NCI-H2171 (cell line): ENCODE results near the gene TP53.
A peak's percentile ranks its signal among the peaks of the same experiment; 100 is the strongest.

ENCODE experiments used
- DNase-seq: peaks from one replicate; lab custom pipeline; 2025; lab: John Stamatoyannopoulos, UW

Gene TP53

GRCh38 chr17:7706631-7707354, 19.5 kb upstream of the TP53 start:
- no peak for DNase-seq

- DNase-seq, result no peak
Measured at GRCh38 chr17:7705269-7706255, 18.3 kb upstream of the TP53 start.

GRCh38 chr17:7704601-7705268, 17.4 kb upstream of the TP53 start, which contains the start of gene EFNB3:
Gene EFNB3, plus strand, starts transcription at chr17:7705202. Its CDS starts 397 bp downstream, at chr17:7705599.
- DNase-seq, result peak; percentile 75

DNA sequence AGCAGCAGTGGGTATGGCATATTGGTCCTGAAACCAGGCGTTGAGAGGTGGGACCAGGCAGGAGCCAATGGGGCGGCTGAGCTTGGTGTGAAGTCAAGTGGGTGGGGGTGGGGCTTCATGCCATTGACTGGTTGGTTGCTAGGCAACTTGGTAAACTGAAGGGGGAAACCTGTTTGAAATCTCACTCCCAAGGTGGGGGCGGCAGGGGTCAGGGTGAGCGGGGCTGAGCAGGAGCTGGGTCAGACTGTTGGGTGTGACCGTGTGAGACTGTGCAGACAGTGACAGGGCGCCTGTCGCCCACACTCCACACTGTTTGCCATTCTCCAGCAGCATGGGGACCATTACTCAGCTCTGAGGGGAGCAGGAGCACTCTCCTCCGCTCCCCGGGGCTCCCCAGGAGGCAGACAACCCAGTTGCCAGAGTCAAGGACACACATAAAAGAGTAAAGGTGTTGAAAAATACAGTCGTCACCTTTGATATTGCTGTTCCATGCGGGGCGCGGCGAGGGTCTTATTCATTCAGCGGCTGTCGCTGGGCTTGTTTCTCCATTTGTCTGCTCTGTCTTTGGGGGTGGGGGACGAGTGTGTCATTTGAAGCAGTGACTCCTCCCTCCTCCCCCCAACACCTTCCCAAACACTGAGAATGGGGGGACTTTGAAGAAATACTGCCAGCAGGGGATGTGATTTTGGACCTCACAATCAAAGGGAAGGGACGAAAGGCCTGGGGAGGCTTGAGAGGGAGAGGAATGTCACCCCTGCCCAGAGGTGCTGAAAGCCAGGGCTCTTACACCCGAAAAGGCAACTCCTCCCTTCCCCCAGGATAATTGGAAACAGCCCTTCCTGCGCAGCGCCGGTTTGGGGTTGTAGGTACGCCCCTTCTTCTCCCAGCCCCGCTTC, 16.5 kb upstream of the TP53 start:
- peak; percentile 78 for DNase-seq

DNA sequence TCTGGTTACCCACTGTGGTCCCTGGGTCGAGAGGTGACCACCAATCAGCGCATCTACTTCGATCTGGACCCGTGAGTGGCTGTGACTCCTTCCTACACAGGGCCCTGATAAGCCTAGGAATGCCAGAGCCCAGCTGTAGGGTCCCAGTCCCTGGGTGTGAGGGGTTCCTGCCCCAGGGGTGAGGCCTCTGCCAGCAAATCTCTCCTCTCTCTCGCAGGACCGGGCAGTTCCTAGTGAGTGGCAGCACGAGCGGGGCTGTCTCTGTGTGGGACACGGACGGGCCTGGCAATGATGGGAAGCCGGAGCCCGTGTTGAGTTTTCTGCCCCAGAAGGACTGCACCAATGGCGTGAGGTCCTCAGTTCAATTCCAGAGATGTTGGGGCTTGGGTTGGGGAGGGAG, 15.5 kb upstream of the TP53 start:
- no peak for DNase-seq

DNA sequence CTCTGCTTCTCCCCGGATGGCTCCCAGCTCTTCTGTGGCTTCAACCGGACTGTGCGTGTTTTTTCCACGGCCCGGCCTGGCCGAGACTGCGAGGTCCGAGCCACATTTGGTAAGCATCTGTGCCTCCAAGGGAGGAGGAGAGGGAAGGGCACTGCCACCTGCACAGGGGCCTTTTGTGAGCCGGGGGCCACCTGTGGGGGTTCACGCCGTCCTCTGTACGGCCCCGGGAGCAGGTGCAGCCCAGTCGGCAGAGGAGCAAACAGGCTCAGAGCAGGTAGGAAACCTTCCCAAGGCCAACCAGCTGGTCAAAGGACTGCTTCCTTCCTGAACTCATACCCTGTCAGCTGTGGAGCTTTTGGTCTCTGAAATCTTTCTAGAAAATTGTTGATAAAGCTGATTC, 14.4 kb upstream of the TP53 start:
- DNase-seq, result no peak

DNA sequence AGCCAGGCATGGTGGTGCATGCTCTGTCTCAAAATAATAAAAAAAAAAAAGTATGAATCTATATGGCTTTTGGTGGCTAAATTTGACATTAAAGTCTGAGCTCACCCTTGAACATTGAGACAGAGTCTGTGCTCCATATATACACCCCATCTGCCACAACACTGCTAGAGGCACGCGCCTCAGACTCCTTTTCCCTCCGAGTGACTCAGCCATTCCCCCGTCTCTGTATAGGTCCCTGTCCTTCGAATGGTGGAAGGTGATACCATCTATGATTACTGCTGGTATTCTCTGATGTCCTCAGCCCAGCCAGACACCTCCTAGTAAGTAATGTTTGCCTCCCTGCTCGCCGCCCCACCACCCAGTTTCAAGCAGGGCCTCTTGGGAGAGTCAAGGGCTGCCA, 13.2 kb upstream of the TP53 start:
- no peak for DNase-seq

DNA sequence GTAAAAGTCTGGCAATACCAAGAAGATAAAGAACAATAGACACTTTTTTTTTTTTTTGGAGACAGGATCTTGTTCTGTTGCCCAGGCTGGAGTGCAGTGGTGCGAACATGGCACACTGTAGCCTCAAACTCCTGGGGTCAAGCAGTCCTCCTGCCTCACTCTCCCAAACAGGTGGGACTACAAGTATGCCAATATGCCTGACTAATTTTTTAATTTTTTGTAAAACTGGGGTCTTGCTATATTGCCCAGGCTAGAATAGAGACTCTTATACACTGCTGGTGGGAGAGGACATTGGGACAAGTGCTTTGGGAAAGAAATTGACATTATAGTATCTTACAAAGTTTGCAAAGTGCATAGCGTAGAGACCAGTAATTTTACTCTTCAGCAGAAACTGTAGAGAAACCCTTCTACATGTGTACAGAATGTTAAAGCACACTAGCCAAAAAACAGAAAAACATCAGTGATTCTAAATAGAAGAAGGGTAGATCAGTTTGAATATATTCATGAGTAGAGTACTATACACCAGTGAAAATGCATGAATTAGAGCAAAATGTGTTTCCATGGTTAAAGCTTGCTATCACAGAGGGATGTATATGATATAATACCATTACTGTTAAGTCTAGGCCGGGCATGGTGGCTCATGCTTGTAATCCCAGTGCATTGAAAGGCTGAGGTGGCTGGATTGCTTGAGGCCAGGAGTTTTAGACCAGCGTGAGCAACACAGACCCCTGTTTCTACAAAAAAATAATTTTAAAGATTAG, 10.7 kb upstream of the TP53 start:
- DNase-seq, result no peak

GRCh38 chr17:7695586-7695985, 8.3 kb upstream of the TP53 start:
- DNase-seq, result no peak

GRCh38 chr17:7688808-7689316, 1.6 kb upstream of the TP53 start:
- no peak for DNase-seq

- peak; percentile 97 for DNase-seq
Measured at GRCh38 chr17:7687908-7688807, 868 bp upstream of the TP53 start, which contains the start of gene WRAP53. Gene WRAP53, plus strand, starts transcription at chr17:7688477. Its CDS starts 172 bp downstream, at chr17:7688649.

DNA sequence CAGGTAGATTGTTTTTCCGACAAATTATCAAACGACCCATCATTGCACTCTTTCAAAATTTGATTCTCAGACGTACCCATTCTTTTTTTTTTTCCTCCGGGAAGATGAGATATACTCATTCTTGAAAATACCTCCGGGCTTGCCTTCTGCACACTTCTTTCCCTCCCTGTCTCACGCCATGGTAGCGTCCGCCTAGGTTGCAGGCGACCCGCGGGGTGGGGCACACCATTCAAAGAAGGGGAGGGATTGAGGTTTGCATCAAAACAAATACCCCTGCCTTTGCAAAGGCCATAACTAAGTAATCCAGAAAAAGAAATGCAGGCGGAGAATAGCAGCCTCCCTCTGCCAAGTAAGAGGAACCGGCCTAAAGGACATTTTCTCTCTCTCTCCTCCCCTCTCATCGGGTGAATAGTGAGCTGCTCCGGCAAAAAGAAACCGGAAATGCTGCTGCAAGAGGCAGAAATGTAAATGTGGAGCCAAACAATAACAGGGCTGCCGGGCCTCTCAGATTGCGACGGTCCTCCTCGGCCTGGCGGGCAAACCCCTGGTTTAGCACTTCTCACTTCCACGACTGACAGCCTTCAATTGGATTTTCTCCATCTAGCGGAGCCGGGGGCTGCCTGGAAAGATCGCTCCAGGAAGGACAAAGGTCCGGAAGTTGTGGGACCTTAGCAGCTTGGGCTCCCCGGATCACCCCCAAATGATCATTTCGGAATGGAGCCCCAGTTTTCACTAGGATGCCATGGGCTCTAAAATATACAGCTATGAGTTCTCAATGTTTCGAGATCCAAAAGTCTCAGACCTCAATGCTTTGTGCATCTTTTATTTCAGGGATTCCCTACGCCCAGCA, 843 bp downstream of the TP53 start:
- peak; percentile 88 for DNase-seq

GRCh38 chr17:7685533-7686221, 1.6 kb downstream of the TP53 start:
- peak; percentile 90 for DNase-seq

DNA sequence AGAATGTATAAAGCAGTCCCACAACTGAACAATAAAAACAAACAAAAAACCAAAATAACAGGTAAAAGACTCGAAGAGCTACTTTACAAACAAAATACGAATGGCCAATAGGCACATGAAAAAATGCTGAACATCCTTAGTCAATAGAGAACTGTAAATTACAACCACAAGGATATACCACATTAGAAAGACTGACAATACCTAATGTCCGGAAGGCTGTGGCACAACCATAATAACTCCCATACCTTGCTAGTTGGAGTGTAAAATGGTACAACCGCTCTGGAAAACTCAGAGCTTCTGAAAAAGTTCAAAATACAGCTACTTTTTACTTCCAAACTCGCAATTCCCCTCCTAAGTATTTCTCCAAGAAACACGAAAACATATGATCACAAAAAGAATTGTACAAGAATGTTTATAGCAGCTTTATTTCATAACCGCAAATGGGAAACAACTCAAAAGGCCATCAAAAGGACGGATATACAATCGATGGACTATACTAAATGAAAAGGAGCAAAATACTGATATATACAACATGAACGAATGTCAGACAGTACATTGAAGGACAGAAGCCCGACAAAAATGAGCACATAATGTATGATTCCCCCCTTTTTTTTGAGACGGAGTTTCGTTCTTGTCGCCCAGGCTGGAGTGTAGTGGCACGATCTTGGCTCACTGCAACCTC, 2.3 kb downstream of the TP53 start:
- no peak for DNase-seq

DNA sequence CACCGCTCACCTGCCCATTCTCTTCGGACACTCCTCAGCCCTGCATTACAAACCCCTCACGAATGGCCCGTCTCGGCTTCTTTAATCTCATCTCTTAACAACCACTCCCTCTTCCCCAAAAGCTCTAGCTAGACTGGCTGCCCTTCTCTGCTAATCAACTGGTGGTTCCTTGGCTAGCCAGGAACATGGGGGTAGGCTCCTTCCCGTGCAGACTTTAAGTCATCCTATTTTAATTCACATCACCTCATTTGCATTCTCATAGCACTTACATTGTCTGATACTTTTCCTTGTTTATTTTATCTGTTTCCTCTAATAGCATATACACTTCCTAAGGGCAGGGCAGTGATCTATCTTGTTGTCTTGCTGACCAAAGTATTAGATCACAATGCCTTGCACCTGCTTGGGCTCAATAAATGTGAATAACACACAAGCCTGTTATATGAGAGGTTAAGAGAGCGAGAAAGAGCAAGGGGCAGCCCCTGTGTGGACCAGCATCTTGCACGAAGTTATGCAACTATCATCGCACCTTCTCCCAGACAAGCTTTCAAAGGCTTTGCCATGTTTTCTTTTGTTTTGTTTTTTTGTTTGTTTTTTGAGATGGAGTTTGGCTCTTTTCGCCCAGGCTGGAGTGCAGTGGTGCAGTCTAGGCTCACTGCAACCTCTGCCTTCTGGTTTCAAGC, 9.8 kb downstream of the TP53 start:
- DNase-seq, result no peak

DNA sequence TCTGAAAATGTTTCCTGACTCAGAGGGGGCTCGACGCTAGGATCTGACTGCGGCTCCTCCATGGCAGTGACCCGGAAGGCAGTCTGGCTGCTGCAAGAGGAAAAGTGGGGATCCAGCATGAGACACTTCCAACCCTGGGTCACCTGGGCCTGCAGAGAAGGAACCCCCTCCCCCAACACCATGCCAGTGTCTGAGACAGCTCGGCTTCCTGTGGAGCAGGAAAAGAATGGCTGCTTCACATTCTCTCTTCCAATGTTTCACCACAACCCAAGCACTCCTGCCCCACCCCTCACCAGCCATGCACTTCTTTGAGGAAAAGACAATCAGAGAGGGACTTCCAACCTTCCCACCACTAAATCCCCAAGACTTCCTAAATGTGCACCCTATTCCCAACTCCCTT, 10.8 kb downstream of the TP53 start:
- no peak for DNase-seq

DNA sequence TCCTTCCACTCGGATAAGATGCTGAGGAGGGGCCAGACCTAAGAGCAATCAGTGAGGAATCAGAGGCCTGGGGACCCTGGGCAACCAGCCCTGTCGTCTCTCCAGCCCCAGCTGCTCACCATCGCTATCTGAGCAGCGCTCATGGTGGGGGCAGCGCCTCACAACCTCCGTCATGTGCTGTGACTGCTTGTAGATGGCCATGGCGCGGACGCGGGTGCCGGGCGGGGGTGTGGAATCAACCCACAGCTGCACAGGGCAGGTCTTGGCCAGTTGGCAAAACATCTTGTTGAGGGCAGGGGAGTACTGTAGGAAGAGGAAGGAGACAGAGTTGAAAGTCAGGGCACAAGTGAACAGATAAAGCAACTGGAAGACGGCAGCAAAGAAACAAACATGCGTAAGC, 12.4 kb downstream of the TP53 start:
- DNase-seq, result no peak
